ENCODE data around the gene STOML3.

DNA sequence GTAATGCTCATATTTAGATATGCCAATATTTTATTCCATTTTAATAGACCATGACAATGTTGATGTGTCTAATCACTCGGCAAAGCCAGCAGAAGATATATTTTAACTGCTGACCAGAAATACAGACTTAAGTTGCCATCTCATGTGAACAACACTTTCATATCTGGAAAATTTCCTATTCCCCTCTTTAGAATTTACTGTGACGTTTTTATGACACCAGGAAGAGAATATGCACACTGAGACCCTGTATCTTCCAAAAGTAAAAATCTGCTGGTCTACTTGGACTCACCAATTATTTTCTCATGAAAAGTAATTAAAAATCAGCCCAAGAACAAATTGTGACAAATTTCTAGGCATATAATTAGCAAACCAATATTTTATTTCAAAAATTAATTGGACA, 45.2 kb upstream of the STOML3 start:
- TF ChIP-seq EP300 (IDR thresholded peaks at IDR 0.05) (no peak), POLR2A (IDR thresholded peaks at IDR 0.05) (no peak)
- TF ChIP-seq, protein P1, sequence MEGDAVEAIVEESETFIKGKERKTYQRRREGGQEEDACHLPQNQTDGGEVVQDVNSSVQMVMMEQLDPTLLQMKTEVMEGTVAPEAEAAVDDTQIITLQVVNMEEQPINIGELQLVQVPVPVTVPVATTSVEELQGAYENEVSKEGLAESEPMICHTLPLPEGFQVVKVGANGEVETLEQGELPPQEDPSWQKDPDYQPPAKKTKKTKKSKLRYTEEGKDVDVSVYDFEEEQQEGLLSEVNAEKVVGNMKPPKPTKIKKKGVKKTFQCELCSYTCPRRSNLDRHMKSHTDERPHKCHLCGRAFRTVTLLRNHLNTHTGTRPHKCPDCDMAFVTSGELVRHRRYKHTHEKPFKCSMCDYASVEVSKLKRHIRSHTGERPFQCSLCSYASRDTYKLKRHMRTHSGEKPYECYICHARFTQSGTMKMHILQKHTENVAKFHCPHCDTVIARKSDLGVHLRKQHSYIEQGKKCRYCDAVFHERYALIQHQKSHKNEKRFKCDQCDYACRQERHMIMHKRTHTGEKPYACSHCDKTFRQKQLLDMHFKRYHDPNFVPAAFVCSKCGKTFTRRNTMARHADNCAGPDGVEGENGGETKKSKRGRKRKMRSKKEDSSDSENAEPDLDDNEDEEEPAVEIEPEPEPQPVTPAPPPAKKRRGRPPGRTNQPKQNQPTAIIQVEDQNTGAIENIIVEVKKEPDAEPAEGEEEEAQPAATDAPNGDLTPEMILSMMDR (IDR thresholded peaks at IDR 0.05): no peak

Measured in gastroesophageal sphincter (tissue), 3 donors.